Stomach (tissue), 4 donors: ENCODE measurements around the gene SNAPC2.

Experiments
- CTCF ChIP-seq, 7 experiments: fragments of 450-650 bp in 4 of 7; fragments of 200-600 bp in 3 of 7; sonication (generic) in 3 of 7; IDR thresholded peaks; one replicate each; pipeline ENCODE4 v1.5.1; 2016 to 2019; ENCODE audit warnings: antibody characterized with exemption in 7 of 7, control low read depth in 2 of 7, mild to moderate bottlenecking in 1 of 7
- EP300 ChIP-seq: sonication (generic); formaldehyde crosslinking; IDR thresholded peaks from one replicate; pipeline ENCODE4 v1.6.1; 2017; ENCODE audit warnings: antibody characterized with exemption
- POLR2A ChIP-seq, 4 donors: fragments of 450-650 bp; IDR thresholded peaks; one replicate each; pipeline ENCODE4 v1.6.1; 2016; ENCODE audit warnings: antibody characterized with exemption in 4 of 4, control low read depth in 2 of 4, mild to moderate bottlenecking in 1 of 4, moderate library complexity in 1 of 4
- POLR2AphosphoS5 ChIP-seq, 3 donors: sonication (generic); formaldehyde crosslinking; IDR thresholded peaks; one replicate each; pipeline ENCODE4 v1.6.1; 2016; ENCODE audit warnings: antibody characterized with exemption in 3 of 3

- TF ChIP-seq POLR2AphosphoS5 (IDR thresholded peaks at IDR 0.05) (no peak), CTCF (IDR thresholded peaks at IDR 0.05) (no peak), POLR2A (IDR thresholded peaks at IDR 0.05) (no peak), EP300 (no peak)
These were observed 31.3 kb upstream of the SNAPC2 start for GRCh38 chr19:7888826-7889217.
